GM18517 (cell line): ENCODE data around the gene TAS2R40.
"Not testable (repeated sequence)": the region's sequence is repeated elsewhere in the genome, so short reads cannot be mapped to it uniquely, and the experiment has no call there.

Experiments used
- ATAC-seq: cut with Tn5 transposase; IDR thresholded peaks from one replicate; pipeline ENCODE4 v1.9.1; 2021; ENCODE audit warnings: mild to moderate bottlenecking, moderate library complexity; ENCODE audit not compliant: unreplicated experiment

TAS2R40 gene

DNA sequence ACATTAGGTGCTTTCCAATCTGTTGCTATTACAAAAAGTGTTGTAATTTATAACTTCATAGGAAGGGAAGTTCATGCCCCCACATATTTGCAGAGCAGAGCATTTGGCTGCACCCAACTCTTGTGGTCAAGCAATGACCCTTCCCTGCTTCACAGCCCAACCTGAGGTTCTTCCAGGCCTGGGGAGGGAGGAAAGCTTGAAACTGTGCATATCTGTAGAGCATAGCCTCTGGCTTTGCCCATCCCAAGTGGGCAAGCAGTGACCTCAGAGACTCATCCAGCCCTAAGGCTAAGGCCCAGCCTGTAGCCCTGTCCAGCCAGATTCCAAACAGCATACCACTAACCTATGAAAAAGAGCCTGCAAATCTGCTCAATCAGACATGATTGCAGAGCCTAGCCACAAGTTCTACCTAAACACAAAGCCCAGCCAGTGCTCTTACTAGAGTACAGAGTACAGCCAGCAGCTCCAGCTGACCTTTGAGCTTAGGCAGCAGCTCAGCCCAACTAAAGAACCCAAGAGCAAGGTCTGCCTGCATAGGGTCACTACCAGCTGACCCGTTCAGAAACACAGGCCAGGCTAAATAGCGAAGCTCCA, 27.0 kb downstream of the TAS2R40 start:
- no peak for ATAC-seq

- no peak for ATAC-seq
Observed at GRCh38 chr7:143250199-143250598, 28.4 kb downstream of the TAS2R40 start.

DNA sequence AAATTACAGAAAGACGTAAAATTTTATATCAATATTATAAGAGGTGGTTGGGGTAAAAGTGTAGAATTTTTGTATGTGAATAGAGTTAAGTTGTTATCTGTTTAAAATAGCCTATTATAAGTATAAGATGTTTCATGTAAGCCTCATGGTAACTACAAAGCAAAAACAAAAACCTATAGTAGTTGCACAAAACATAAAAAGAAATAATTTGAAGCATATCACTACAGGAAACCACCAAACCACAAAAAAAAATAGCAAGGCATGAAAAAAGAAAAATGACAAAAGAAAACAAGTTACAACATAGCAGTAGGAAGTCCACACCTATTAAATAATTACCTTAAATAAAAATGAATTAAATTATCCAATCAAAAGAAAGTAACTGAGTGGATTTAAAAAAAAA, 29.0 kb downstream of the TAS2R40 start:
- no peak for ATAC-seq

DNA sequence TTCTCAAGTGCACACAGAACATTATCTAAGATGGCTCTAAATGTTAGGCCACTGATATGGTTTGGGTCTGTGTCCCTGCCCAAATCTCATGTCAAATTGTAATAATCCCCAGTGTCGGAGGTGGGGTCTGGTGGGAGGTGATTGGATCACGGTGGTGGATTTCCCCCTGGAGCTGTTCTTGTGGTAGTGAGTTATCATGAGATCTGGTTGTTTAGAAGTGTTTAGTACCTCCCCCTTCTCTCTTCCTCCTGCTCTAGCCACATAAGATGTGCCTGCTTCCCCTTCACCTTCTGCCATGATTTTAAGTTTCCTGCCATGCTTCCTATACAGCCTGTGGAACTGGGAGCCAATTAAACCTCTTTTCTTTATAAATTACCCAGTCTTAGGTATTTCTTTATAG, 30.2 kb downstream of the TAS2R40 start:
- no peak for ATAC-seq

DNA sequence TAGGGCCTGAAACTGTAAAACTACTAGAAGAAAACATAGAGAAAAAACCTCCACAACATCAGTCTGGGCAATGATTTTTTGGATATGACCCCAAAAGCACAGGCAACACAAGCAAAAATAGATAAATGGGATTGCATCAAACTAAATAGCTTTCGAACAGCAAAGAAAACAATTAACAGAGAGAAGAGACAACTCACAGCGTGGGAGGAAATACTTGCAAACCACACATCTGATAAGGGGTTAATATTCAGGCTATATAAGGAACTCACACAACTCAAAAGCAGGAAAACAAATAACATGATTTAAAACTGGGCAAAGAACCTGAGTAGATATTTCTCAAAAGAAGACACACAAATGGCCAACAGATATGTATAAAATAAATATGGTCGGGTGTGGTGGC, 33.7 kb downstream of the TAS2R40 start:
- no peak for ATAC-seq

DNA sequence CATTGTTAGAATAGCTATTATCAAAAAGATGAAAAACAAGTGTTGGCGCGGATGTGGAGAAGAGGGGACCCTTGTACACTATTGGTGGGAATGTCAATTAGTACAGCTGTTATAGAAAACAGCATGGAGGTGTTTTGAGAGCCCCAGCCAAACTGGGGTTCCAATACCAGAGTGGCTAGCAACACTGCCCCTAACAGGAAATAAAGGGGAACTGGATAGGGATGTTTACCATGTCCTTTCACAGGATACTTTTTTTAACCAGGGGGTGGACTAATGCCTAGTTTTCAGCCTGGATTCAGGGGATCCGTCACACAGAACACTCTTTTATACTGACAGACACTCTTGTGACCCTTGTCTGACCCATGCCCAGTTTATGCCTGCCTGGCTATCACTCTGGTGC, 34.5 kb downstream of the TAS2R40 start:
- no peak for ATAC-seq

DNA sequence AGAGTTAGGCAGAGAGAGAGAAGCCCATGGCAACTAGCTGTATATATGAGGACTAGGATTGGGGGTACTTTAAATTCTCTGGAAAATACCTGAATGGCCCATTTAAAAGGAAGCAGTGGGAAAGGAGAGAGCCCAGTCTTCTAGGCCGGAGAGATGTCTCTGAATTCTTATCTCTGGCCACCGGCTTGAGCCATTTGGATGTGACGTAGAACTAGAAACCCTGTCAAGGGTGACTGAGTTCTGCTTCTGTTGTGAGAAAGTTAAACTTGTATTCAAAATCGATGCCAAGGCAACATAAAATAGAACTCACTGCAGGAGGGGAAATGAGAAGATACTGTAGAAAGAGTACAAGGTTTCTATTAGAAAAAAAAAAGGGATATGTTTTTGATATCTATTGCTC, 35.1 kb downstream of the TAS2R40 start:
- peak; percentile 86 for ATAC-seq

- ATAC-seq = no peak
Observed at GRCh38 chr7:143257501-143257900, 35.7 kb downstream of the TAS2R40 start.

DNA sequence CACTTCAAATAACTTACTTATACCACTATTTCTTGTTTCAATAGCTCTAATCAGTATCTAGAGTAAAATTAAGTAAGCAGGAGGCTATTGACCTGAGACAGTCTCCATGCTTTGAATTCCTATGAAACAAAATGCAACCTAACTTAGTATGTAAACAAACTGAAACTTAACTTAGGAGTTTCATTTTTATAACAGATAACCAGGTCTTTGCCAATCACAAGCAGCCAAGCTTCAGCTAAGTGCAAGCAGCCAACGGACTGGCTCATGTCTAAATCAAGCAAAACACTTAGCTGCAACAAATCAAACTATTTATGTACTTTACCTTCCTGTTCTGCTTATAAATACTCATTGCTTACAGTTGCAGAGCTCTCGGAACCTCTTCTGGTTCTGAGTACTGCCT, 37.0 kb downstream of the TAS2R40 start:
- peak; percentile 57 for ATAC-seq

DNA sequence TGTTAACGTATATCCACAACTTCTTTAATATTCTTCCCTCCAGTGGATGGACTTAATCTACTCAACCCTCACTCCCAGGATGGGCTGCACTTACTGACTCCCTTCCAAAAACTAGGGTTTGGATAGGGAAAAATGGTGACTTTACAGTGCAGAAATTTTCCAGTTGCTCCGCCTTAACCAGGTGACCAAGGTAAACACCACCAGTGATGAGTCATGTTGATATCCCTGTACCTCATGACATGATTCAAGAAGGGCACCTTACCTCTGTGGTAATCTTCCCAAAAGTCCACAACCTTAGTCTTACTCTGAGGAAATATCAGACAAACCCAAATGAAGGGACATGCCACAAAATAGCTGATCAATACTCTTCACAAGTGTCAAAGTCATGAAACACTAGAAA, 37.9 kb downstream of the TAS2R40 start:
- ATAC-seq = no peak

DNA sequence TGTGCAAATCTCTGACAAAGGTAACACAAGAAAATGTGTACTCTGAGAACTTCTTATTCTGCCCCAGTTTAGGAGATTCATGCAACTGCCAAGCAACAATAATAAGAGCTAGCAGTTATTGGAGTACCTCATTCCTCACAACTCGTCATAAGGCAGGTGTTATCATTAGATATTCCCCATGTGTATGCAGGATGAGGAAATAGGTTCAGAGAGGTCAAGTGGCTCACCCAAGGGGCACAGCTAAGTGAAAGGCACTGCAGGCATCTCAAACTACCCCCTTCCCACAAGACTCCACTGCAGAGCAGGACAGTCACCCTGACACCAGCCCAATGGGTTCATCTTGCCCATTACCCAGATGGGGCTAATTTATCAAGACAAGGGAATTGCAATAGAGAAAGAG, 40.1 kb downstream of the TAS2R40 start:
- ATAC-seq = no peak

DNA sequence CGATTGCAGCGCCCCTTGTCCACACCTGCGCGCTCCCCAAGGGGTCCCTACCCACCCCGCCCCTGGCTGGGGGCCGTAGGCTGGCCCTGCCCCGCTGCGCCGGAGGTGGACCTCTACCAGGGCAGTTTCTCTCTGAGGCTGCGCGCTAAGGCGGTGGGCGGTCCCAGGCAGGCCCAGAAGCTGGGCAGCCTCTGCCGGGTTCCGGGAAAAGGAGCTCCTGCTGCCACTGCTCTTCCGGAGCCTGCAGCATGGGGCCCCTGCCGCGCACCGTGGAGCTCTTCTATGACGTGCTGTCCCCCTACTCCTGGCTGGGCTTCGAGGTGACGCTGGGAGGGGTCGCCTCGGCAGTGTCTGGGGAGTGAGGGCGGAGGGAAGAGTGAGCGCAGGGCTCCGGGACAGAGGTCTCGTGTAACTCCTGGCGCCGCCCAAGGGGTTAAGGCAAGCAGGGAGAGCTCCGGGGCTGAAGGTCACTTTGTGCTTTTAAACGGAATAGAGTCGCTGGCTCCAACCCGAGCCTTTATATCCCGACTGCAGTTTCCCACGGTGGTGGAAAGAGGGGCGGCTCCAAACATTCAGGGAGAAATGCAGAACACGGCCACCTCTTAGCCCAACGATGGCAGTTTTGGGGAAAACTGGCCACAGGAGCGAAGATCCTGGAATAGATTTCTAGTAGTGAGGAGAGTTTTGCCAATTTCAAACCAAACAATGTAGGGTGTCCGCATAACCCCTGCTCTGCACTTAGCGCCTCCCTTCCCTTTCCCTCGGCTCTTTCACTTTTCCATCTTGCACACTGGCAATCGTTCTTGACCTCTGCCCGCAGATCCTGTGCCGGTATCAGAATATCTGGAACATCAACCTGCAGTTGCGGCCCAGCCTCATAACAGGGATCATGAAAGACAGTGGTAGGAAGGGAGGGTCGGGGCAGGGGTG, 41.7 kb downstream of the TAS2R40 start, which contains the start of gene GSTK1:
Gene GSTK1 (plus strand): TSS at position 176 of the 930 bp plus-strand sequence. CDS start 73 bp downstream, at position 249.
- peak; percentile 93 for ATAC-seq

GRCh38 chr7:143264196-143264568, 42.3 kb downstream of the TAS2R40 start:
- ATAC-seq = not testable (repeated sequence)

GRCh38 chr7:143265017-143265693, 43.3 kb downstream of the TAS2R40 start:
- ATAC-seq = no peak

DNA sequence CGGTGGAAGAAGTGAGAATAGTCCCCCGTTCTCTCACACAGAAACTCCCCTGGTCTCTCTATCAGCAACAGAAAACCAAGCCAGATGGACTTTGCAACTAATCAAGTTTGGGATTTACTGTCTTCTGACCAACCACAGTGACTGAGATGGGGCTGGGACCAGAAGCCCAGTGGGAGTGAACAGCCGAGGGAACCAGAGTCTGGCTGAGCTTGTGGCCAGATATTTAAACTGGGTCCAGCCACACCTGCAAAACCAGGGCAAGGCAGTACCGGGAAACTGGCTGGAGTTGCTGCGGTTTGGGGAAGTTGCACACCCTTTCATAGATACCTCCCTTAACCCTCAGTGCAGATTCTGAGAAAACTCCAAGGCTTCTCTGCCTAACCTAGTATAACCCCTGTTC, 47.4 kb downstream of the TAS2R40 start:
- no peak for ATAC-seq

DNA sequence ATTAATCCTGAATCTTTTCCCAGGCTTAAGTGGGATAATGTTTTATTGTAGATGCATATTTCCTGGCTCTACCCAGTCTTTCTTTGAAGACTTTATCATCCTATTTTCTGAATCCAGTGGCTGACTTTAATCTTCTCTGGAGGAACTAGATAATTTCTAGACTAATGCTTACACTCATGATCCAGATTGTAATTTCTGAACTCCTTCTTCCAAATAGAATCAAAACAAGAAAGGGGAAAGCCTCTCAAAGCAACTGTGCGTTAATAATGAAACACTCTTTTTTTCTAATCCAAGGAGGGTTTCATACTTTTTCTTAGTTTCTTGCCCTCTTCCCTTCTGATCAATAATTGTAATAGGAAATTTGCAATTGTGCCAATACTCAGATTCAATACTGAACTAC, 49.4 kb downstream of the TAS2R40 start:
- ATAC-seq = no peak
